HCT116 (cell line): Measurements from ENCODE around the gene INTS6L. TPM values are rescaled to one million over a fixed set of nuclear protein-coding genes. Genes with fewer than 3 reads are reported as not detected.

Source experiments
- ATAC-seq: fragments of 200-7000 bp; cut with Tn5 transposase; 2 replicates; pipeline ENCODE4 v1.9.1; 2020; ENCODE audit warnings: mild to moderate bottlenecking, moderate library complexity
- BruUV-seq: library from RNA; stranded (reverse); fragments of 400-500 nt; replicated peaks from 2 replicates; lab custom pipeline; 2021; lab: Mats Ljungman, UMichigan
- CTCF ChIA-PET: fragments of 300-600 bp; sonication (Branson Sonifier 250); formaldehyde crosslinking; loops from one replicate; lab custom pipeline; 2021; ENCODE audit warnings: antibody characterized with exemption; lab: Charles Lee
- POLR2A ChIA-PET: fragments of 300-600, 350-600 bp; sonication (Branson Sonifier 250); formaldehyde crosslinking; loops from one replicate; lab custom pipeline; 2021; ENCODE audit warnings: antibody characterized with exemption; lab: Charles Lee
- RAD21 ChIA-PET, 2 experiments: fragments of 300-600 bp; sonication (Branson Sonifier 250); formaldehyde crosslinking; loops; one replicate each; lab custom pipeline; 2023; ENCODE audit warnings: low total read pairs in 2 of 2; ENCODE audit not compliant: uncharacterized antibody in 2 of 2, unreplicated experiment in 2 of 2, low non-redundant PET in 1 of 2; lab: Charles Lee
- DNase-seq: peaks from one replicate; pipeline ENCODE4 v3.0.0-alpha.2; 2010; ENCODE audit warnings: low read depth, low spot score
- H2AFZ ChIP-seq: fragments of 200-600 bp; shearing (Covaris generic), sonication (generic); 2 replicates; pipeline ENCODE4 v1.6.1; 2017; ENCODE audit warnings: low read depth, mixed run types, mixed read lengths, antibody characterized with exemption, low read length; ENCODE audit not compliant: poor library complexity, severe bottlenecking
- H3K27ac ChIP-seq: 2 replicates; pipeline ENCODE4 v1.5.1; 2012; ENCODE audit warnings: low read depth, low read length
- H3K27me3 ChIP-seq: fragments of 200-600 bp; sonication (generic); 2 replicates; pipeline ENCODE4 v1.6.1; 2016; ENCODE audit warnings: mixed run types, low read length, mixed read lengths; ENCODE audit not compliant: insufficient read depth
- H3K36me3 ChIP-seq, 2 experiments: fragments of 200-500 bp in 1 of 2; fragments of 200-600 bp in 1 of 2; sonication (Bioruptor generic) in 1 of 2; sonication (generic) in 1 of 2; 2 replicates each; pipeline versions ENCODE4 v1.5.1 to v1.6.1; 2014 to 2016; ENCODE audit warnings: low read length in 2 of 2, inconsistent platforms in 1 of 2, mixed read lengths in 1 of 2, mixed run types in 1 of 2; ENCODE audit not compliant: insufficient read depth in 2 of 2, control insufficient read depth in 1 of 2
- H3K4me1 ChIP-seq, 2 experiments: fragments of 200-600 bp in 1 of 2; sonication (generic) in 1 of 2; 2 replicates each; pipeline versions ENCODE4 v1.5.1 to v1.6.1; 2012 to 2017; ENCODE audit warnings: low read length in 2 of 2, inconsistent platforms in 1 of 2, mild to moderate bottlenecking in 1 of 2, mixed read lengths in 1 of 2, mixed run types in 1 of 2, moderate library complexity in 1 of 2; ENCODE audit not compliant: insufficient read depth in 2 of 2, control insufficient read depth in 1 of 2
- H3K4me2 ChIP-seq: fragments of 200-600 bp; sonication (generic); 2 replicates; pipeline ENCODE4 v1.6.1; 2017; ENCODE audit warnings: mixed run types, low read length, mixed read lengths
- H3K4me3 ChIP-seq, 2 experiments: fragments of 200-600 bp in 1 of 2; sonication (generic) in 1 of 2; replicated peaks in 1 of 2; 2 replicates each; pipeline ENCODE4 v1.5.1; 2011 to 2016; ENCODE audit warnings: low read length in 2 of 2, control low read depth in 1 of 2, low read depth in 1 of 2, mild to moderate bottlenecking in 1 of 2, mixed read lengths in 1 of 2, mixed run types in 1 of 2
- H3K79me2 ChIP-seq: fragments of 200-600 bp; sonication (generic); 2 replicates; pipeline ENCODE4 v1.6.1; 2017; ENCODE audit warnings: mild to moderate bottlenecking, mixed run types, low read length, moderate library complexity, mixed read lengths; ENCODE audit not compliant: insufficient read depth
- H3K9ac ChIP-seq: fragments of 200-600 bp; sonication (generic); 2 replicates; pipeline ENCODE4 v1.6.1; 2016; ENCODE audit warnings: low read length, mixed read lengths
- H3K9me2 ChIP-seq: fragments of 200-600 bp; sonication (generic), shearing (Covaris generic); 2 replicates; pipeline ENCODE4 v1.6.1; 2017; ENCODE audit warnings: mixed run types, mild to moderate bottlenecking, moderate library complexity; ENCODE audit not compliant: insufficient read depth
- H3K9me3 ChIP-seq, 2 experiments: fragments of 200-500 bp in 1 of 2; fragments of 200-600 bp in 1 of 2; sonication (Bioruptor generic) in 1 of 2; sonication (generic) in 1 of 2; 2 replicates each; pipeline ENCODE4 v1.6.1; 2014 to 2017; ENCODE audit warnings: low read length in 2 of 2, mixed read lengths in 2 of 2, inconsistent platforms in 1 of 2, low read depth in 1 of 2, mild to moderate bottlenecking in 1 of 2, mixed run types in 1 of 2, moderate library complexity in 1 of 2; ENCODE audit not compliant: control insufficient read depth in 1 of 2, insufficient read depth in 1 of 2
- H4K20me1 ChIP-seq: fragments of 200-600 bp; sonication (generic), shearing (Covaris generic); 2 replicates; pipeline ENCODE4 v1.6.1; 2017; ENCODE audit warnings: mixed run types, mild to moderate bottlenecking, moderate library complexity; ENCODE audit not compliant: insufficient read depth
- ATF3 ChIP-seq: IDR thresholded peaks from 2 replicates; pipeline ENCODE4 v1.6.1; 2012
- CBX3 ChIP-seq: IDR thresholded peaks from 2 replicates; pipeline ENCODE4 v1.6.1; 2012; ENCODE audit warnings: low read depth
- EGR1 ChIP-seq: IDR thresholded peaks from 2 replicates; pipeline ENCODE4 v1.6.1; 2012; ENCODE audit warnings: low read depth
- ELF1 ChIP-seq: IDR thresholded peaks from 2 replicates; pipeline ENCODE4 v1.6.1; 2012; ENCODE audit warnings: low read depth, borderline replicate concordance
- EZH2 ChIP-seq: fragments of 200-600 bp; sonication (generic); IDR thresholded peaks from 2 replicates; pipeline ENCODE4 v1.6.1; 2017; ENCODE audit warnings: antibody characterized with exemption, mixed run types
- FOSL1 ChIP-seq: IDR thresholded peaks from 2 replicates; pipeline ENCODE4 v1.6.1; 2012; ENCODE audit warnings: low read depth
- JUND ChIP-seq: IDR thresholded peaks from 2 replicates; pipeline ENCODE4 v1.6.1; 2012
- MAX ChIP-seq: IDR thresholded peaks from 2 replicates; pipeline ENCODE4 v1.6.1; 2012
- POLR2A ChIP-seq: IDR thresholded peaks from 2 replicates; pipeline ENCODE4 v1.7.0; 2011; ENCODE audit warnings: borderline replicate concordance; ENCODE audit not compliant: insufficient read depth, insufficient read length; ENCODE audit errors: extremely low read depth
- SIN3A ChIP-seq: IDR thresholded peaks from 2 replicates; pipeline ENCODE4 v1.6.1; 2012; ENCODE audit warnings: low read depth
- SP1 ChIP-seq: IDR thresholded peaks from 2 replicates; pipeline ENCODE4 v1.6.1; 2012; ENCODE audit warnings: low read depth
- SRF ChIP-seq: IDR thresholded peaks from 2 replicates; pipeline ENCODE4 v1.6.1; 2012; ENCODE audit warnings: low read depth
- YY1 ChIP-seq: IDR thresholded peaks from 2 replicates; pipeline ENCODE4 v1.6.1; 2011; ENCODE audit warnings: low read length, low read depth, moderate library complexity, mild to moderate bottlenecking; ENCODE audit not compliant: insufficient replicate concordance; ENCODE audit errors: extremely low read depth
- ZBTB33 ChIP-seq: IDR thresholded peaks from 2 replicates; pipeline ENCODE4 v1.6.1; 2011; ENCODE audit warnings: mild to moderate bottlenecking, low read length, moderate library complexity; ENCODE audit not compliant: insufficient replicate concordance; ENCODE audit errors: extremely low read depth
- ZFX ChIP-seq: fragments of 450-650 bp; IDR thresholded peaks from 2 replicates; pipeline ENCODE4 v1.6.1; 2017
- intact Hi-C: fragments of 100-400 bp; cut with micrococcal nuclease; formaldehyde crosslinking; loops from 2 replicates; pipeline ENCODE4 v1.10.0; 2022
- total RNA-seq: library from RNA; stranded (reverse); gene quantifications from one replicate; pipeline ENCODE4 v1.2.1, GENCODE V29; 2021; ENCODE audit not compliant: unreplicated experiment

Gene INTS6L
- total RNA-seq, 1 experiment from 2014 or later: 3.6 TPM

GRCh38 chrX:135544338-135544948 lies 24.0 kb downstream of the INTS6L start:
- TF ChIP-seq POLR2A (no peak), ZBTB33 (no peak), SIN3A (no peak), JUND (no peak), FOSL1 (no peak), MAX (no peak)
- Histone ChIP-seq H4K20me1 (no peaks in the 10 kb centered on the region), H3K36me3 (no peaks in the 10 kb centered on the region), H3K9me3 (no peaks in the 10 kb centered on the region), H3K4me3 (no peak overlapping the region), H3K4me1 (no peaks in the 10 kb centered on the region), H3K9ac (no peak overlapping the region), H3K4me2 (no peak overlapping the region), H2AFZ (no peak overlapping the region), H3K9me2 (no peaks in the 10 kb centered on the region), H3K27ac (no peak overlapping the region), H3K79me2 (no peaks in the 10 kb centered on the region), H3K27me3 (no peaks in the 10 kb centered on the region)
- ChIA-PET CTCF (interaction anchor here (1.2 kb wide), 1 partner anchor 52 kb away, joined by 3 read pairs; no protein-coding TSS in a partner anchor), RAD21 (no interaction called here), POLR2A (no interaction called here)
- ATAC-seq: no peak
- intact Hi-C loops: no loop called here
- DNase-seq: no peak
- no TSS peak for BruUV-seq

GRCh38 chrX:135547767-135548166 lies 27.3 kb downstream of the INTS6L start:
- no peak for ATAC-seq

More at GRCh38 chrX:135547767-135548166, 27.3 kb downstream of the INTS6L start:
- Histone ChIP-seq H3K27ac (no peak overlapping the region), H3K9ac (no peak overlapping the region), H3K9me2 (no peaks in the 10 kb centered on the region), H4K20me1 (no peaks in the 10 kb centered on the region), H3K9me3 (no peaks in the 10 kb centered on the region), H3K4me1 (no peaks in the 10 kb centered on the region), H2AFZ (no peak overlapping the region), H3K36me3 (no peaks in the 10 kb centered on the region), H3K27me3 (no peaks in the 10 kb centered on the region), H3K4me2 (no peak overlapping the region), H3K79me2 (no peaks in the 10 kb centered on the region), H3K4me3 (no peak overlapping the region)
- no peak for DNase-seq
- ChIA-PET POLR2A (no interaction called here), RAD21 (no interaction called here), CTCF (no interaction called here)
- BruUV-seq: no TSS peak
- intact Hi-C loops: no loop called here
- TF ChIP-seq YY1 (no peak), EZH2 (no peak), ZBTB33 (no peak), MAX (no peak), ATF3 (no peak), POLR2A (no peak), FOSL1 (no peak), SP1 (no peak), ZFX (no peak), JUND (no peak), EGR1 (no peak), SRF (no peak), ELF1 (no peak), CBX3 (no peak)
